Ovary (tissue), 9 donors: ENCODE measurements around the gene N4BP2L1. TPM values are rescaled to one million over a fixed set of nuclear protein-coding genes. Genes with fewer than 3 reads are reported as not detected.

Experiments
- DNase-seq, 5 donors: peaks; one replicate each; pipeline ENCODE4 v3.0.0-alpha.2; 2019 to 2020
- H3K27ac ChIP-seq, 2 donors: fragments of 200-600 bp; one replicate each; pipeline versions ENCODE4 v1.5.1 to v1.8.0; 2019 to 2022
- H3K27me3 ChIP-seq: fragments of 200-600 bp; one replicate; pipeline ENCODE4 v1.8.0; 2022
- H3K36me3 ChIP-seq: fragments of 200-600 bp; sonication (generic); one replicate; pipeline ENCODE4 v1.5.1; 2019
- H3K4me1 ChIP-seq: one replicate; pipeline ENCODE4 v1.8.1; 2013; ENCODE audit warnings: mild to moderate bottlenecking, moderate library complexity; ENCODE audit not compliant: insufficient read depth
- H3K4me3 ChIP-seq: fragments of 200-600 bp; sonication (generic); one replicate; pipeline ENCODE4 v1.5.1; 2017
- H3K9me3 ChIP-seq, 2 donors: fragments of 200-600 bp in 1 of 2; sonication (generic) in 1 of 2; one replicate each; pipeline versions ENCODE4 v1.5.1 to v1.8.1; 2013 to 2019; ENCODE audit warnings: mild to moderate bottlenecking in 1 of 2, moderate library complexity in 1 of 2
- EP300 ChIP-seq: sonication (generic); formaldehyde crosslinking; IDR thresholded peaks from one replicate; pipeline ENCODE4 v1.6.1; 2017; ENCODE audit warnings: antibody characterized with exemption
- POLR2A ChIP-seq: fragments of 450-650 bp; IDR thresholded peaks from one replicate; pipeline ENCODE4 v1.6.1; 2017; ENCODE audit warnings: antibody characterized with exemption, mild to moderate bottlenecking, moderate library complexity
- WGBS, 3 donors: extraction: QIAGEN DNeasy Blood & Tissue Kit in 1 of 3; methylation state at CpG; one replicate each; pipeline versions ENCODE4 v1.1.5 to v1.1.7; 2013 to 2017; 5-methylcytosine and 5-hydroxymethylcytosine counted together
- intact Hi-C, 4 donors: fragments of 100-400 bp; cut with DNase I; formaldehyde crosslinking; loops; one replicate each; pipeline versions ENCODE4 v1.11.0 to v1.15.1; 2022 to 2023
- polyA plus RNA-seq, 2 donors: library from polyadenylated mRNA; stranded (reverse); fragments of 200-250 nt in 1 of 2; fragments of 350-450 nt in 1 of 2; fragmentation: Illumina TruSeq in 1 of 2; extraction: RNeasy Lipid Tissue Mini Kit (QIAGEN cat#74804) in 1 of 2; gene quantifications; one replicate each; pipeline ENCODE4 v1.2.3, GENCODE V29; 2013 to 2014
- total RNA-seq, 7 donors: library from RNA; depleted of rRNA in 2 of 7; stranded (reverse); fragments of >200 nt in 2 of 7; fragmentation: NEBNext Ultra II Directional in 3 of 7; extraction: Animal tissue kit (Norgen Biotek cat#: 25700) in 3 of 7; gene quantifications; one replicate each; pipeline versions ENCODE4 v1.1.0 to v1.2.4, GENCODE V29; 2016 to 2023
- TF ChIP-seq, protein P1 (sequence below), 3 donors: fragments of 450-650 bp in 2 of 3; fragments of 200-600 bp in 1 of 3; IDR thresholded peaks; one replicate each; pipeline versions ENCODE4 v1.5.1 to v1.8.0; 2016 to 2022; ENCODE audit warnings: antibody characterized with exemption in 3 of 3, mild to moderate bottlenecking in 1 of 3
- donor health status: DM: no; HTN: no; CAD: no; lungs with moderate emphysema.
- donor health status: DM: no; HTN: no; CAD: no.
- donor health status: Bipolar disorder and iron deficiency.
- donor health status: DM: yes; HTN: yes; CAD: no.
- donor health status: DM: no; HTN: no; CAD: no.
- donor health status: DM: yes; HTN: yes; CAD: no.

N4BP2L1 gene
- total and polyA plus RNA-seq, 9 donors: 22.1 to 63.4 (median 30.6) TPM

DNA sequence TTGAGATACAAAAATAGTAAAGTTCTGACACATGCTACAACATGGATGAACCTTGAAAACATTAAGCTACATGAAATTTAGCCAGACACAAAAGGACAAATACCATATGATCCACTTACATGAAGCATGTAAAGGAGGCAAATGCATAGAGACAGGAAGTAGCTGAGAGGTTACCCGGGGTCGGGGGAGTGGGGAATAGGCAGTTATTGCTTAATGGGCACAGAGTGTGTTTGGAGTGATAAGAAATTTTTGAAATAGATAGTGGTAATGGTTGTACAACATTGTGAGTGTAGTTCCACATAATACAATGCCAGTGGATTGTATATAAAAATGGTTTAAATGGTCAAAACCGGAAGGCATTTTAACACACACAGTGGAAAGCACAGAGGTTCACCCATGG is 4.3 kb downstream of the N4BP2L1 start:
- Histone ChIP-seq H3K4me1 (peaks cover 13% of the 10 kb centered on the region), H3K27me3 (no peaks in the 10 kb centered on the region), H3K36me3 (no peaks in the 10 kb centered on the region), H3K4me3 (no peak overlapping the region), H3K9me3 (no peaks in the 10 kb centered on the region), H3K27ac (no peak overlapping the region)
- TF ChIP-seq, protein P1, sequence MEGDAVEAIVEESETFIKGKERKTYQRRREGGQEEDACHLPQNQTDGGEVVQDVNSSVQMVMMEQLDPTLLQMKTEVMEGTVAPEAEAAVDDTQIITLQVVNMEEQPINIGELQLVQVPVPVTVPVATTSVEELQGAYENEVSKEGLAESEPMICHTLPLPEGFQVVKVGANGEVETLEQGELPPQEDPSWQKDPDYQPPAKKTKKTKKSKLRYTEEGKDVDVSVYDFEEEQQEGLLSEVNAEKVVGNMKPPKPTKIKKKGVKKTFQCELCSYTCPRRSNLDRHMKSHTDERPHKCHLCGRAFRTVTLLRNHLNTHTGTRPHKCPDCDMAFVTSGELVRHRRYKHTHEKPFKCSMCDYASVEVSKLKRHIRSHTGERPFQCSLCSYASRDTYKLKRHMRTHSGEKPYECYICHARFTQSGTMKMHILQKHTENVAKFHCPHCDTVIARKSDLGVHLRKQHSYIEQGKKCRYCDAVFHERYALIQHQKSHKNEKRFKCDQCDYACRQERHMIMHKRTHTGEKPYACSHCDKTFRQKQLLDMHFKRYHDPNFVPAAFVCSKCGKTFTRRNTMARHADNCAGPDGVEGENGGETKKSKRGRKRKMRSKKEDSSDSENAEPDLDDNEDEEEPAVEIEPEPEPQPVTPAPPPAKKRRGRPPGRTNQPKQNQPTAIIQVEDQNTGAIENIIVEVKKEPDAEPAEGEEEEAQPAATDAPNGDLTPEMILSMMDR (IDR thresholded peaks at IDR 0.05): no peak
- TF ChIP-seq POLR2A: no peak
- no peak for TF ChIP-seq EP300
- 88 to 98% (median 94%) methylated on average over 3 of the region's 3 CpGs for WGBS, 3 donors
- DNase-seq: no peak
- intact Hi-C loops: loop anchor here in 2 of 4 donors (10.0 kb wide), 1 partner anchor 111 kb away; the partner anchor contains the start of gene N4BP2L2 (in 2 of the 2)

DNA sequence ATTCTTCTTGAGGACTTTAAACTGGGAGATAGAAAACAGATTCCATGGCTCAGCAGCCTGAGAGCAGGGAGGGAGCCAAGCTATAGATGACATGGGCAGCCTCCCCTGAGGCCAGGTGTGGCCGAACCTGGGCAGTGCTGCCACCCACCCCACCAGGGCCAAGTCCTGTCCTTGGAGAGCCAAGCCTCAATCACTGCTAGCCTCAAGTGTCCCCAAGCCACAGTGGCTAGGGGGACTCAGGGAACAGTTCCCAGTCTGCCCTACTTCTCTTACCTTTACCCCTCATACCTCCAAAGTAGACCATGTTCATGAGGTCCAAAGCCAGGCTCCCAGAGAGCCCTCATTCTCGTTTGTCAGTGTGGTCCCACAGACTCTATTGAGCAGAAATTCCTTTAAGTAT is 8.1 kb downstream of the N4BP2L1 start:
- 82 to 94% (median 91%) methylated on average over 2 of the region's 2 CpGs for WGBS, 3 donors

DNA sequence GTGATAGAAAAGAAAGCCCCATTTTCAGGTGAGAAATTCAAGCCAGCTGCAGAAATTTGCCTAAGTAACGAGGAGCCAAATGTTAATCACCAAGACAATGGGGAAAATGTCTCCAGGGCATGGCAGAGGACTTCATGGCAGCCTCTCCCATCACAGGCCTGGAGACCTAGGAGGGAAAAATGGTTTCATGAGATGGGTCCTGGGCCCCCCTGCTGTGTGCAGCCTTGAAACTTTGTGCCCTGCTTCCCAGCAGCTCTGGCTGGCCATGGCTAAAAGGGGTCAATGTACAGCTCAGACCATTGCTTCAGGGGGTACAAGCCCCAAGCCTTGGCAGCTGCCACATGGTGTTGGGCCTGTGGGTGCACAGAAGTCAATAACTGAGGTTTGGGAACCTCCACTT is 9.9 kb downstream of the N4BP2L1 start:
- H3K27me3 ChIP-seq: no peaks in the 10 kb centered on the region
- H3K9me3 ChIP-seq: no peaks in the 10 kb centered on the region
- WGBS, 3 donors: 91 to 100% (median 97%) methylated on average over 1 of the region's 1 CpG
- DNase-seq: no peak
- H3K4me3 ChIP-seq: no peak overlapping the region
- no peaks in the 10 kb centered on the region for H3K36me3 ChIP-seq
- H3K4me1 ChIP-seq: no peaks in the 10 kb centered on the region
- no peak overlapping the region for H3K27ac ChIP-seq
- intact Hi-C loops: loop anchor here in 1 of 4 donors (10.0 kb wide), 1 partner anchor 117 kb away; the partner anchor contains the start of gene N4BP2L2
- no peak for TF ChIP-seq POLR2A
- TF ChIP-seq, protein P1 (IDR thresholded peaks at IDR 0.05): no peak
- no peak for TF ChIP-seq EP300

More for the DNA sequence above, 8.1 kb downstream of the N4BP2L1 start:
- Histone ChIP-seq H3K27me3 (no peaks in the 10 kb centered on the region), H3K9me3 (no peaks in the 10 kb centered on the region), H3K4me1 (peaks cover 2% of the 10 kb centered on the region), H3K4me3 (no peak overlapping the region), H3K36me3 (no peaks in the 10 kb centered on the region), H3K27ac (no peak overlapping the region)
- intact Hi-C loops: loop anchor here in 3 of 4 donors (10.0 kb wide), 1 partner anchor 115 kb away; the partner anchor contains the start of gene N4BP2L2 (in 3 of the 3)
- TF ChIP-seq, protein P1 (IDR thresholded peaks at IDR 0.05): no peak
- TF ChIP-seq EP300 (no peak), POLR2A (no peak)
- DNase-seq: no peak

DNA sequence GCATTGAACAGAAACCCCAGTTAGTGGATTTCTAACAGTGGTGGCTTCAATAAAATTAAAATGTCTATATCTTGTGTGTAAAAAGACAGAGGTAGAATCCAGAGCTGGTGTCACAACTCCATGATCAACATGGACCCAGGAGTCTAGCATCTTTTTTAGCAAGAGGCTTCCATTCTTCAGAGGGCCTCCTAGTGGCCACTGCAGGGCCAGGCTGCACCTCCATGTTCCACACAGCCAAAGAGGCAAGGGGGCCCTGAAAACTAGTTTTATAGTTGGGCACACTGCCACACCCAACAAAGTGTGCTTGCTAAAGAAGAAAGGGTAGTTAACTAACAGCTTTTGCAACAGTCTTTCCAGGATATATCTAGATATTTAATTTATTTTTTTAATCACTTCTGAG is 12.9 kb downstream of the N4BP2L1 start:
- Histone ChIP-seq H3K27ac (no peak overlapping the region), H3K27me3 (no peaks in the 10 kb centered on the region), H3K4me3 (no peak overlapping the region), H3K36me3 (no peaks in the 10 kb centered on the region), H3K4me1 (no peaks in the 10 kb centered on the region), H3K9me3 (no peaks in the 10 kb centered on the region)
- TF ChIP-seq, protein P1 (IDR thresholded peaks at IDR 0.05): no peak
- no peak for TF ChIP-seq EP300
- no peak for TF ChIP-seq POLR2A
- intact Hi-C loops: loop anchor here in 1 of 4 donors (10.0 kb wide), 1 partner anchor 120 kb away; the partner anchor contains the start of gene N4BP2L2
- no peak for DNase-seq
